GM19438 (cell line): Measurements from ENCODE around the gene USP37.

Source experiments
- ATAC-seq: cut with Tn5 transposase; IDR thresholded peaks from one replicate; pipeline ENCODE4 v1.9.1; 2021; ENCODE audit warnings: low read depth; ENCODE audit not compliant: unreplicated experiment

The USP37 gene

DNA sequence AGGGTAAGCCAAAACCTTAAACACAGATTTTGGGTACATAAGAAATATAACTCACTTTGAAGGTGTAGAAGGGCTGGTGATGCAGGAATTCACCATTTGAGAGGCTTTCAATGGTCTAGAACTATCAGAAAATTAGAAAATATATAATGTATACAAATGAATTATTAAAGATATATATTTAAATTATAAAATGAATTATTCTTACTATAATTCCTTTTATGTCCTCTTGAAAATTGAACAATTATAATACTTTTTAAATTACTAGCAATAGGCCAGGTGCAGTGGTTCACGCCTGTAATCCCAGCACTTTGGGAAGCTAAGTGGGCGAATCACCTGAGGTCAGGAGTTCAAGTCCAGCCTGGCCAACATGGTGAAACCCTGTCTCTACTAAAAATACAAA lies 88.6 kb downstream of the USP37 start:
- ATAC-seq, result no peak

DNA sequence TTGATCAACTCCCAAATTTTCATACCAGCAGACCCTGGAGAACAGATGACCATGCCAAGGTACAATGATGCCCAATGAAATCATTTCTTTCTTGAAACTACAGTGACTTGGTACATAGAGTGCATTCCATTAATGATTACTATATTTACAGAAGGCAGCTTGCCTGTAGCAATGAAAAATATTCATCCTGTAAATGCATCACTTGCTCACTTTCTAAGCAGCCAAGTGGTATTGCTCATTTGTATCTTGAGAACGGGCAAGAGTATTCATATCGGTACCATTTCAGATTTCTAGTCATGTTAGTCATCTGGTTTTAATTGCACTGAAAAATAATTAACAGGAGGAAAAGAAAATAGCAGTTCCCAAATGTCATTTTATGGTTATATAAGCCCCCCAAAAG lies 89.6 kb downstream of the USP37 start:
- ATAC-seq, result no peak

- ATAC-seq, result no peak
These were observed 90.9 kb downstream of the USP37 start for GRCh38 chr2:218477247-218477646.

DNA sequence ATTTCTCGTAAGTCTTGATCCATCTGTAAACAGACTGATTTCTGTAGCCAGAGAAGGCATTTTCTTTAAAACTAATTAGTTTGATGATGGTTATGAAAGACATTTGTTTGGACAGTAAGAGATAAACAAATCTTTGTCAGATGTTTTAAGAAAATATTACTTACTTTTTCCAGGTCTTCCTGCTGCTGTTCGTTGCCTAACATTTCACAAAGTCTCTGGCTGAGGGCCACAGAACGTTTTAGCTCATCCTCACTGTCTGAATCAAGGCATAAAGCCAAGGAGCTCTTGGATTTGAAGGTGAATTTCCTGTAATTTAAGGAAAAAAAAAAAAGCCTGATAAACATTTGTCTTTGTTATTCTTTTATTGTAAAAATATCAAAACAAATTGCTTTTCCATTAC lies 91.5 kb downstream of the USP37 start:
- ATAC-seq, result no peak

DNA sequence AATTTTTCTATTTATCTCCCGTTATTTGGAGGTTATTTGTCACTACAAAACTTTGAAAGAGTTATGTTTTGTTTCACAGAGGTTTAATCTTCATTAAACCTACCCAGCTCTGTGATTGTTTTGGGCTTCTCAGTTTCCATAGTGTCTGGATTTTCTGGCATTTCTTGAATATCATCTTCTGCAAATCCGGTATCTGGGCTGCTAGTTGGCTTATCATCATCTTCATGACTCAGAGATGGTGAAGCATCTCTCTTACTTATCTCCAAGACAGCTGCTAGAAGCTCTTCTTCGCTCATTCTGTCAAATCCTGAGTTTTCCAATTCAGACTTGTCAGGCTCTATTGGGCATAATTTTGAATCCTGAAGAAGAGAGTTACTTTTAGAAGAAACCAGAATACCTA lies 93.6 kb downstream of the USP37 start:
- ATAC-seq, result no peak

- ATAC-seq, result no peak
These were observed 95.2 kb downstream of the USP37 start for GRCh38 chr2:218472988-218473387.

- no peak for ATAC-seq
These were observed 96.2 kb downstream of the USP37 start for GRCh38 chr2:218471982-218472381.

DNA sequence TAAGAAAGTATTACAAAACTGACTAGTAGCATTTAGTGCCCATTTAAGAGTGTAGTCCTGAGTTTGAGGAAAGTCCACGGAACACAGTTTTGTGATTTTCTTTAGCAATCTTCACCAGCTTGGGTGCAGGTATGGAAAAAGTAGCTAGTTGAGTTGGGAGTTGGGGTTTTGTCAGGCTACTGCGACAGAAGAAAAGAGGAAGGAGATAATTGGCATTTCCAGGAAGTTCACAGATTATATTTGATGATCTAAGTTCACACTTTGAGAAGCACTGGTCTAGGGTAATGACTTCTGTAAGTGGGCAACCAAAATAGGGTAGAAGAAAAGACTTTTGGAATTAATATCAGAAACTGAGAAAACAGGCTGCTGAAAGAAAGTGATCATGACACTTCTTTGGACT lies 97.1 kb downstream of the USP37 start:
- no peak for ATAC-seq

DNA sequence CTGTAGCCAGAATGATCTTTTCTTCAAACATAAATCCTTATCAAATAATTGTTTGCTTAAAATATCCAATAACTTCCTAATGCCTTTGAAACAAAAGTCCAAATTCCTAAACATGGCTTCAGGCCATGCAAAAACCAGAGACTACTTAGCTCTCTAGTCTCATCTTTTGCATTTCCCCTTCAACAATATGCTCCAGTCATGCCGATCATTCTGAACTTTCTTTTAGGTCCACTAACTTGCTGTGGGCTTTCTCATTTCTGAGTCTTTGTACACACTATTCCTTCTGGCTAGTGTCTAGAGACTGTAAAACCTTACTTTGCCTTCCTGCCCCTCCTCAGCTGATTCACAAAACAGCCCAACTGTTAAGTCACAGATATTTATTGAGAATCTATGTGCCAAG lies 97.7 kb downstream of the USP37 start:
- ATAC-seq, result no peak

- no peak for ATAC-seq
These were observed 102.0 kb downstream of the USP37 start for GRCh38 chr2:218465987-218466633.

- no peak for ATAC-seq
These were observed 109.6 kb downstream of the USP37 start for GRCh38 chr2:218458598-218458997.

GRCh38 chr2:218456849-218457248 lies 111.3 kb downstream of the USP37 start:
- no peak for ATAC-seq

- ATAC-seq, result no peak
These were observed 116.1 kb downstream of the USP37 start for GRCh38 chr2:218452079-218452478.

DNA sequence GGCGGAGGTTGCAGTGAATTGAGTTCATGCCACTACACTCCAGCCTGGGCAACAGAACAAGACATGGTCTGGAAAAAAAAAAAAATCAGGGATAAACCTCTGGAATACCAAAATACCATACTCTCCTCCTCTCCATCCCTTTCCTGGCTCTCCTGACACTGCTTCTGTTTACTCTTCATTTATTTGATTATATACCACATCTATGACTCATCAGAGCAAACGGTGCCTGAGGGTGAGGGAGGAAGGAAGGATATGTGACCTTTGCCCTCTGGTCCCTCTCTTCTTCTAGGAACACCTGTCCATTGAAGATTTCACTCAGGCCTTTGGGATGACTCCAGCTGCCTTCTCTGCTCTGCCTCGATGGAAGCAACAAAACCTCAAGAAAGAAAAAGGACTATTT lies 119.2 kb downstream of the USP37 start:
- no peak for ATAC-seq

- no peak for ATAC-seq
These were observed 121.1 kb downstream of the USP37 start for GRCh38 chr2:218447072-218447471.

DNA sequence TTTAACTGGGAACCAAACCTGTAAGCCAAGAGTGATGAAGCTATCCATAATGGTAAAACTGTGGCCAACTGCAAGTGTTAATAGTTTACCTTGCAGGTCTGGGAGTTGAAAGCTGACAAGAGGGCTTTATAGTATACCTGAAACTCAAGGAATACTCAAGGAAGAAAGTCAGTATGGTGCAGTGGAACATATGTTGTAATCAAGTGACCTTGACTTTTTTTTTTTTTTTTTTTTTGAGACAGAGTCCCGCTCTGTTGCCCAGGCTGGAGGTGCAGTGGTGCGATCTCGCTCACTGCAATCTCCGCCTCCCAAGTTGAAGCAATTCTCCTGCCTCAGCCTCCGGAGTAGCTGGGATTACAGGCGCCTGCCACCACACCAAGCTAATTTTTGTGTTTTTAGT lies 121.6 kb downstream of the USP37 start:
- no peak for ATAC-seq

- ATAC-seq, result no peak
These were observed 122.5 kb downstream of the USP37 start for GRCh38 chr2:218445602-218446001.

DNA sequence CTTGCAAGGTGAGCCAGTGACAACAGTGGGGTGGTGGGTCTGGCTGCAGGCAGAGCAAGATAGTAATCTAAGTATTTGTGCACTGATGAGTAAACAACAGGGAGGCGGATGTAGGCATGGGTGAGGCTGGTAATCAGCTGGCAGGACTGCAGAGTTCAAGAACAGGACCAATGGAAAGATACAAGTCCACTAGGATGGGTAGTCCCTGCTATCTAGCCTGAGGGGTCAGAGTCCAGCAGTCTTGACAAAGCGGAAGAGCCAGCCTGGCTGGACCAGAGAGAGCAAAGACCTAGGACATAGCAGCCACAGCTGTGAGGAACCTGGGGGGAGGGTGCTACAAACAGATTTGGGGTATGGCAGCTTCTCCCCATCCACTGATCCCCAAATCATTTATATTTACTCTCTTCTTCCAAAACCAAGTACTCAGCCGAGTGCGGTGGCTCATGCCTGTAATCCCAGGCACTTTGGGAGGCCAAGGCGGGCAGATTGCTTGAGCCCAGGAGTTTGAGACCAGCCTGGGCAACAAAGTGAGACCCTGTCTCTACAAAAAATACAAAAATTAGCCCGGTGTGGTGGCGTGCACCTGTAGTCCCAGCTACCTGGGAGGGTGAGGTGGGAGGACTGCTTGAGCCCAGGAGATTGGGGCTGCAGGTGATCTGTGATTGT lies 123.3 kb downstream of the USP37 start:
- no peak for ATAC-seq

GRCh38 chr2:218438596-218438995 lies 129.6 kb downstream of the USP37 start:
- no peak for ATAC-seq

GRCh38 chr2:218437969-218438368 lies 130.2 kb downstream of the USP37 start:
- no peak for ATAC-seq

DNA sequence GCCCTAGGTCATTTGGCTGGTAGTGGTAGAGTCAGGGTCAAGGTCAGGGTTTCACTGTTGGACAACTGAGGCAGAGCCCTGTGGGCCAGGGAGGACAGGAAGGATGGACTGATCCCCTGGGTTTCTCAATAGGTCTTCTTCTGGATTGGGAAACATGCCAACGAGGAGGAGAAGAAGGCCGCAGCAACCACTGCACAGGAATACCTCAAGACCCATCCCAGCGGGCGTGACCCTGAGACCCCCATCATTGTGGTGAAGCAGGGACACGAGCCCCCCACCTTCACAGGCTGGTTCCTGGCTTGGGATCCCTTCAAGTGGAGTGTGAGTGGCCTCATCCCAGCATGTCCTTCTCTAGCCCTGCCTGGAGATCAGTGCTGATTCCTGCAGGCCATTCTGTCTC lies 131.2 kb downstream of the USP37 start:
- no peak for ATAC-seq
